ENCODE measurements around the gene CHST12.

GRCh38 chr7:2405601-2406345 lies 2.4 kb downstream of the CHST12 start:
- TF ChIP-seq CTCF (IDR thresholded peaks at IDR 0.05; ENCODE audit: insufficient read depth, low read depth, low read length), result no peak
- no peak for TF ChIP-seq EZH2 (IDR thresholded peaks at IDR 0.05; ENCODE audit: insufficient read depth, low read length)

Measured in astrocyte (in vitro differentiated cells and primary cell).